MM.1S (cell line): ENCODE results near the gene LIN37.

Source experiments
- DNase-seq: peaks from one replicate; pipeline ENCODE4 v3.0.0-alpha.2; 2015
- H2AFZ ChIP-seq: fragments of 300-600 bp; sonication (generic); 2 replicates; pipeline ENCODE4 v1.6.0; 2016; ENCODE audit warnings: antibody characterized with exemption, low read length
- H3F3A ChIP-seq: fragments of 300-600 bp; sonication (generic); 2 replicates; pipeline ENCODE4 v1.6.1; 2016; ENCODE audit warnings: mild to moderate bottlenecking, antibody characterized with exemption, low read length, moderate library complexity, mixed read lengths; ENCODE audit not compliant: insufficient read depth
- H3K27ac ChIP-seq: fragments of 300-600 bp; sonication (generic); 2 replicates; pipeline ENCODE4 v1.5.1; 2016; ENCODE audit warnings: mild to moderate bottlenecking, low read length
- H3K27me3 ChIP-seq: fragments of 300-600 bp; sonication (generic); replicated peaks from 2 replicates; pipeline ENCODE4 v1.6.0; 2016; ENCODE audit warnings: low read length; ENCODE audit not compliant: insufficient read depth
- H3K36me3 ChIP-seq: fragments of 300-600 bp; sonication (generic); replicated peaks from 2 replicates; pipeline ENCODE4 v1.6.1; 2016; ENCODE audit warnings: mild to moderate bottlenecking, low read length, mixed read lengths; ENCODE audit not compliant: insufficient read depth
- H3K4me1 ChIP-seq: fragments of 300-600 bp; sonication (generic); 2 replicates; pipeline ENCODE4 v1.6.1; 2016; ENCODE audit warnings: low read length, mixed read lengths
- H3K4me2 ChIP-seq: fragments of 300-600 bp; sonication (generic); 2 replicates; pipeline ENCODE4 v1.6.0; 2016; ENCODE audit warnings: low read depth, low read length
- H3K4me3 ChIP-seq: fragments of 300-600 bp; sonication (generic); 2 replicates; pipeline ENCODE4 v1.5.1; 2016; ENCODE audit warnings: low read length, mixed read lengths
- H3K79me2 ChIP-seq: fragments of 300-600 bp; sonication (generic); 2 replicates; pipeline ENCODE4 v1.6.1; 2016; ENCODE audit warnings: mixed run types, low read length, mixed read lengths
- H3K9ac ChIP-seq: fragments of 300-600 bp; sonication (generic); 2 replicates; pipeline ENCODE4 v1.6.1; 2016; ENCODE audit warnings: low read length, mixed read lengths
- H3K9me2 ChIP-seq: fragments of 300-600 bp; sonication (generic); replicated peaks from 2 replicates; pipeline ENCODE4 v1.6.1; 2016; ENCODE audit warnings: mild to moderate bottlenecking, low read length, mixed read lengths; ENCODE audit not compliant: insufficient read depth
- H3K9me3 ChIP-seq: fragments of 300-600 bp; sonication (generic); replicated peaks from 2 replicates; pipeline ENCODE4 v1.6.1; 2016; ENCODE audit warnings: mild to moderate bottlenecking, low read length, mixed read lengths; ENCODE audit not compliant: insufficient read depth
- H4K20me1 ChIP-seq: fragments of 300-600 bp; sonication (generic); 2 replicates; pipeline ENCODE4 v1.6.1; 2016; ENCODE audit warnings: mild to moderate bottlenecking, low read length, moderate library complexity, mixed read lengths; ENCODE audit not compliant: insufficient read depth
- EZH2 ChIP-seq: fragments of 300-600 bp; sonication (generic); optimal IDR thresholded peaks from 2 replicates; pipeline ENCODE3; 2017; ENCODE audit warnings: low read depth, mild to moderate bottlenecking, antibody characterized with exemption, low read length, mixed read lengths
- EZH2phosphoT487 ChIP-seq: fragments of 300-600 bp; sonication (generic); IDR thresholded peaks from 2 replicates; pipeline ENCODE4 v1.6.1; 2018; ENCODE audit warnings: antibody characterized with exemption, low read length
- TF ChIP-seq, protein P1 (sequence below): fragments of 300-600 bp; sonication (generic); IDR thresholded peaks from 2 replicates; pipeline ENCODE4 v1.5.1; 2016; ENCODE audit warnings: antibody characterized with exemption, low read length, mixed read lengths

LIN37 gene

DNA sequence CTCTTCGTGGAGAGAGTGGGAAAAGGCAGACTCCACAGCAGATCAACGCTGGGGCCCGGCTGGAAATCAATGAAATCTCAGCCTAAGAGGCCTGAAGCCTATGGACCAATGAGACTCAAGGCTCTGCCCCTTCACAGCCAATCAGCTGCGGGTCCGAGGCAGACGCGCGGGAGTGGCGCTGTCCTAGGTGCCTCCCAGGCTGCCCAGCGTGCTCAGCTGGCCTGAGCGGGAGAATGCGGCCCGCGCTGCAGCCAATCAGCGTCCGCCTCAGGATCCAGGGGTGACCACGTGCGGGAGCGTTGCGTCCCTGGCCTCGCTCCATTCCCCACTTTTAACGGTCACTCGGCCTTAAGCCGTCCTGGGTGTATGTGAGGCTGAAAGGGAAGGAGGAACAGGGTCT, 44.2 kb upstream of the LIN37 start, which contains the start of gene ZBTB32:
Gene ZBTB32 (plus strand): TSS at position 341 of the 400 bp plus-strand sequence. CDS start 10,069 bp downstream, outside the sequence.
- no peak within 1 kb of the TSS for H2AFZ ChIP-seq
- H3K79me2 ChIP-seq, result no peaks in the 10 kb centered on the region
- no peak for DNase-seq
- TF ChIP-seq EZH2phosphoT487, result no peak
- TF ChIP-seq, protein P1, sequence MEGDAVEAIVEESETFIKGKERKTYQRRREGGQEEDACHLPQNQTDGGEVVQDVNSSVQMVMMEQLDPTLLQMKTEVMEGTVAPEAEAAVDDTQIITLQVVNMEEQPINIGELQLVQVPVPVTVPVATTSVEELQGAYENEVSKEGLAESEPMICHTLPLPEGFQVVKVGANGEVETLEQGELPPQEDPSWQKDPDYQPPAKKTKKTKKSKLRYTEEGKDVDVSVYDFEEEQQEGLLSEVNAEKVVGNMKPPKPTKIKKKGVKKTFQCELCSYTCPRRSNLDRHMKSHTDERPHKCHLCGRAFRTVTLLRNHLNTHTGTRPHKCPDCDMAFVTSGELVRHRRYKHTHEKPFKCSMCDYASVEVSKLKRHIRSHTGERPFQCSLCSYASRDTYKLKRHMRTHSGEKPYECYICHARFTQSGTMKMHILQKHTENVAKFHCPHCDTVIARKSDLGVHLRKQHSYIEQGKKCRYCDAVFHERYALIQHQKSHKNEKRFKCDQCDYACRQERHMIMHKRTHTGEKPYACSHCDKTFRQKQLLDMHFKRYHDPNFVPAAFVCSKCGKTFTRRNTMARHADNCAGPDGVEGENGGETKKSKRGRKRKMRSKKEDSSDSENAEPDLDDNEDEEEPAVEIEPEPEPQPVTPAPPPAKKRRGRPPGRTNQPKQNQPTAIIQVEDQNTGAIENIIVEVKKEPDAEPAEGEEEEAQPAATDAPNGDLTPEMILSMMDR, result no peak
- no peak for TF ChIP-seq EZH2
- H4K20me1 ChIP-seq, result no peaks in the 10 kb centered on the region
- H3K9me2 ChIP-seq, result no peaks in the 10 kb centered on the region
- no peak within 1 kb of the TSS for H3K4me3 ChIP-seq
- no peak within 1 kb of the TSS for H3K4me2 ChIP-seq
- H3F3A ChIP-seq, result no peaks in the 10 kb centered on the region
- H3K9me3 ChIP-seq, result no peaks in the 10 kb centered on the region
- H3K9ac ChIP-seq, result no peak within 1 kb of the TSS
- H3K27me3 ChIP-seq, result peaks cover 28% of the 10 kb centered on the region
- no peak within 1 kb of the TSS for H3K27ac ChIP-seq
- H3K4me1 ChIP-seq, result no peaks in the 10 kb centered on the region
- H3K36me3 ChIP-seq, result no peaks in the 10 kb centered on the region

DNA sequence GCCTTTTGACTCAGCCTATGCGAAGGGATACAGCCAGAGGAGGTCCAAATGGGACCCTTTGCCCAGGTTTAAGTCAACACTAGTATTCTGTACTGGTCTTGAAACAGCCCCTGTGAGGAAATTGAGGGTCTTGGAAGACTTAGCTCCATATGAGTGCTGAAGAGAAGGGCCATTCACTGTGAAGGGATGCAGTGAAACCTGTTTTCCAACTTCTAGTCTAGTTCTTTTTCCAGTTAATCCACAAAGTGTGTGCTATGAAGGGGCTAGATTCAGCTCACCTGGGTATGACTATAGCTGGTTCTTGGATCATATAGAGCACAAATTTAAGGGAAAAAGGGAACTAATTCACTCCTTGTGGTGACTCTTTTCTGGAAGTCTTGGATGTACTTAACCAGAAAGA, 40.0 kb upstream of the LIN37 start:
- Histone ChIP-seq H4K20me1 (no peaks in the 10 kb centered on the region), H3K27ac (no peak overlapping the region), H3K4me3 (no peak overlapping the region), H3K9ac (no peak overlapping the region), H3K36me3 (no peaks in the 10 kb centered on the region), H3K9me2 (no peaks in the 10 kb centered on the region), H3K4me1 (peaks cover 5% of the 10 kb centered on the region; the same call in 1 of the 2 replicates), H3K27me3 (peaks cover 53% of the 10 kb centered on the region), H3K9me3 (no peaks in the 10 kb centered on the region), H3K79me2 (no peaks in the 10 kb centered on the region), H2AFZ (no peak overlapping the region), H3K4me2 (no peak overlapping the region), H3F3A (no peaks in the 10 kb centered on the region)
- no peak for TF ChIP-seq EZH2
- TF ChIP-seq, protein P1, result no peak
- no peak for DNase-seq

DNA sequence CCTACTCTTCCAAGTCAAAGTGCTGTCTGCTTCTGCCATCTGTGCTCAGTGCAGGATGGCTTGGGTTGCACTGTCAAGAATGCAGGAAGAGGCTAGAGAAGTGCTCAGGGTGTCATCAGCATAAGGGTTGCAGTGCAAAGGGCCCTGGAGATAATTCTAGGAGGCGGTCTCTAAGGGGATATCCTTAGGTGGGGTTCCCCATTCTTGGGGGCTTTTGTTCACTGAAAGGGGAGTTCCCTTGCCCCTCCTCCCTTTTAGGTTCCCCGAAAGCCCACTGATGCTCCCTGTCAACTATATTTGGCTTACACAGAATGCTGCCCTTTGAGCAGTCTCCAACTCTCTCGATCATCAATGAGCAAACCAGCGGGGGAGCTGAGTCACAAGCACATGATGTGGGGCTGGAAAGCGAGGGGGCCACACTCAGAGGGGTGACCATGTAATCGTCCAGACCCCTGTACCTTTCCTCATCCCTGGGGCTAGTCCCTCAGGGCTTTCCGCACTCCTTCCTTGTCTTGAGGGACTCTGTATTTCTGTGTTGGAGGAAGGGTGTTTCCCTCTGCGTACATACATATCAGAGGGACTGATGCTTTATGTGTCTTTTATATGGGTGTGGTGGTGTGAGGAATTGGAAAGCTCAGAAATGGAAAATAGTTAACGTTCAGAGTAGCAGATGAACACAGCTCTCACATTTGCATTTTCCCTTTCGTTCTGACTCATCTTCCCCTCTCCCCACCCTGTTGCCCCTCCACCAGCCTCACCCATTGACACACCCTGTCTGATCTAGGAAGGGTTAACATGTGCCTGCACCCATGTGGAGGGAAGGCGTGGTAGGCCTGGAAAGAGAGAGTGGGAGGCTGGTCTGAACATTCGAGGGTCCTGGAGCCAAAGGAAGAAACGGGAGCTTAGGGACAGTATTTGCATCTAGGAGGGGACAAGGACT, 37.3 kb upstream of the LIN37 start:
- Histone ChIP-seq H3K9me2 (no peaks in the 10 kb centered on the region), H3K27me3 (peaks cover 59% of the 10 kb centered on the region), H3F3A (peaks cover under 1% of the 10 kb centered on the region; the same call in 1 of the 2 replicates), H3K27ac (no peak overlapping the region), H3K36me3 (no peaks in the 10 kb centered on the region), H3K4me2 (no peak overlapping the region), H3K79me2 (no peaks in the 10 kb centered on the region), H3K9ac (no peak overlapping the region), H3K4me3 (no peak overlapping the region), H3K9me3 (no peaks in the 10 kb centered on the region), H3K4me1 (peaks cover 9% of the 10 kb centered on the region), H2AFZ (no peak overlapping the region), H4K20me1 (no peaks in the 10 kb centered on the region)
- no peak for DNase-seq
- TF ChIP-seq EZH2, result no peak
- TF ChIP-seq, protein P1, result no peak
- no peak for TF ChIP-seq EZH2phosphoT487
